Omental fat pad (tissue), 4 donors: ENCODE measurements around the gene LY6G5B. TPM values are rescaled to one million over a fixed set of nuclear protein-coding genes. Genes with fewer than 3 reads are reported as not detected.

Source experiments
- ATAC-seq: fragments of 150-250 bp; one replicate; pipeline ENCODE4 v1.9.1; 2016; ENCODE audit warnings: mild to moderate bottlenecking, moderate library complexity; ENCODE audit not compliant: low FRiP score
- DNase-seq: peaks from one replicate; pipeline ENCODE4 v3.0.0-alpha.2; 2019; ENCODE audit warnings: low spot score
- CTCF ChIP-seq, 3 donors: fragments of 450-650 bp; IDR thresholded peaks; one replicate each; pipeline ENCODE4 v1.5.1; 2016 to 2017; ENCODE audit warnings: antibody characterized with exemption in 3 of 3, mild to moderate bottlenecking in 3 of 3, moderate library complexity in 2 of 3
- total RNA-seq, 4 donors: library from RNA; depleted of rRNA; stranded (reverse); fragments of >200 nt; gene quantifications; one replicate each; pipeline ENCODE4 v1.1.0, GENCODE V29; 2016

LY6G5B gene
- total RNA-seq, 4 donors from 2014 or later, result 7.4 to 16.9 (median 11.3) TPM

GRCh38 chr6:31715022-31715958 is 45.5 kb downstream of the LY6G5B start, which contains the start of gene LY6G6D:
LY6G6D (plus strand) TSS chr6:31715348; CDS start chr6:31715356, 8 bp downstream.
- TF ChIP-seq CTCF (IDR thresholded peaks at IDR 0.05), result no peak
- no peak for DNase-seq
- no peak for ATAC-seq

GRCh38 chr6:31717499-31718222 is 47.9 kb downstream of the LY6G5B start:
- TF ChIP-seq CTCF (IDR thresholded peaks at IDR 0.05), result no peak
- ATAC-seq, result no peak

GRCh38 chr6:31718265-31718664 is 48.5 kb downstream of the LY6G5B start:
- no peak for TF ChIP-seq CTCF (IDR thresholded peaks at IDR 0.05)
- ATAC-seq, result no peak
- no peak for DNase-seq

More at GRCh38 chr6:31717499-31718222, 47.9 kb downstream of the LY6G5B start:
- no peak for DNase-seq

GRCh38 chr6:31719001-31719400 is 49.2 kb downstream of the LY6G5B start:
- no peak for ATAC-seq
- TF ChIP-seq CTCF (IDR thresholded peaks at IDR 0.05), result no peak
- no peak for DNase-seq

- DNase-seq, result no peak
- TF ChIP-seq CTCF (IDR thresholded peaks at IDR 0.05), result no peak
- no peak for ATAC-seq
Observed at GRCh38 chr6:31720196-31720770, 50.5 kb downstream of the LY6G5B start.

GRCh38 chr6:31721351-31722020 is 51.7 kb downstream of the LY6G5B start, which contains the start of gene LY6G6C:
LY6G6C (minus strand) TSS chr6:31721746; CDS start chr6:31721679, 67 bp downstream.
- DNase-seq (no peak), ATAC-seq (no peak)
- TF ChIP-seq CTCF (IDR thresholded peaks at IDR 0.05), result no peak
